Measurements from ENCODE around the gene TMEM42. TPM values are rescaled to one million over a fixed set of nuclear protein-coding genes. Genes with fewer than 3 reads are reported as not detected.

TMEM42 gene
- total and polyA plus RNA-seq, 2 of the 4 experiments (the other 2 are of a cell fraction) = 13.1 to 24.7 TPM

DNA sequence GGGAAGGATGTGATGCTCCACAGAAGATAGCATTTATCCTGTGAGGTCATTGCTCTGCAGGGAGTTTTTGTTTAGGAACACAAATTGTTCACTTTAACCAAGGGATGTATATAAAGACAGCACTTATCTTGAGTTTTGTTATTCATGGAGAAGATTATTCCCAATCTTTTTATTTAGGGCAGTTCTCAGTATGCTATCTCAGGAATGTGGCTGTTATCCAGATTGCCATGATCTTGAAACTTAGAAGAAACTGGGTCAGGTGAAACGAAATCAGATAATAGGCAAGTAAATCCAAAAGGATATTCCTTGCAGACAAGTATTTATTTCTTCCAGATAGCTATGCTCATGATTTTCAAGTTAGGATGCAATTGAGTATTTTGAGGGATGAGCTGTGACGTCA lies 19.3 kb upstream of the TMEM42 start:
- H2BK20ac ChIP-seq (ENCODE audit: low read depth, low read length) = no peak overlapping the region
- DNase-seq (no peak), ATAC-seq (ENCODE audit: low read depth) (no peak)
- in situ Hi-C loops (cut with MboI; ENCODE audit: low sequenced_read_pairs) (no loop called here), intact Hi-C loops (cut with micrococcal nuclease) (no loop called here), dilution Hi-C loops (cut with HindIII; ENCODE audit: low sequenced_read_pairs, unreplicated experiment) (no loop called here)
- H3K4me2 ChIP-seq (ENCODE audit: low read depth, low read length) = no peak overlapping the region
- no peak overlapping the region for H3K14ac ChIP-seq (replicated peaks; ENCODE audit: low read depth, low read length)
- no peak overlapping the region for H2AK5ac ChIP-seq (ENCODE audit: low read depth, low read length)
- TF ChIP-seq MXI1 (IDR thresholded peaks at IDR 0.05; ENCODE audit: borderline replicate concordance, low read depth, low read length) (no peak), RFX5 (IDR thresholded peaks at IDR 0.05; ENCODE audit: low read depth, low read length) (no peak), FOS (IDR thresholded peaks at IDR 0.05; ENCODE audit: low read depth, low read length) (no peak), CEBPB (IDR thresholded peaks at IDR 0.05; ENCODE audit: low read depth, low read length) (no peak), RCOR1 (IDR thresholded peaks at IDR 0.05; ENCODE audit: insufficient replicate concordance, low read length) (no peak)
- TF ChIP-seq, protein P1, sequence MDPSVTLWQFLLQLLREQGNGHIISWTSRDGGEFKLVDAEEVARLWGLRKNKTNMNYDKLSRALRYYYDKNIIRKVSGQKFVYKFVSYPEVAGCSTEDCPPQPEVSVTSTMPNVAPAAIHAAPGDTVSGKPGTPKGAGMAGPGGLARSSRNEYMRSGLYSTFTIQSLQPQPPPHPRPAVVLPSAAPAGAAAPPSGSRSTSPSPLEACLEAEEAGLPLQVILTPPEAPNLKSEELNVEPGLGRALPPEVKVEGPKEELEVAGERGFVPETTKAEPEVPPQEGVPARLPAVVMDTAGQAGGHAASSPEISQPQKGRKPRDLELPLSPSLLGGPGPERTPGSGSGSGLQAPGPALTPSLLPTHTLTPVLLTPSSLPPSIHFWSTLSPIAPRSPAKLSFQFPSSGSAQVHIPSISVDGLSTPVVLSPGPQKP (IDR thresholded peaks at IDR 0.05; ENCODE audit: borderline replicate concordance, low read depth, low read length) = no peak
- no peak overlapping the region for H3K18ac ChIP-seq (ENCODE audit: low read depth, low read length)
- H3K4ac ChIP-seq (ENCODE audit: low read depth, low read length) = no peak overlapping the region
- H3K23ac ChIP-seq (ENCODE audit: low read depth, low read length) = no peak overlapping the region
- H3K36me3 ChIP-seq (ENCODE audit: control insufficient read depth, insufficient read depth, low read length) = peaks cover 5% of the 10 kb centered on the region
- H3K9ac ChIP-seq (ENCODE audit: low read depth, low read length) = no peak overlapping the region
- no peak overlapping the region for H4K5ac ChIP-seq (ENCODE audit: low read depth, low read length)
- ChIA-PET POLR2A (ENCODE audit: unreplicated experiment) (no interaction called here), CTCF (no interaction called here)
- H3K56ac ChIP-seq (ENCODE audit: extremely low read depth, insufficient read depth, low read length) = no peak overlapping the region
- no peak overlapping the region for H2AFZ ChIP-seq (replicated peaks; ENCODE audit: low read length, poor library complexity)
- no peak overlapping the region for H3K4me3 ChIP-seq (ENCODE audit: insufficient read depth, low read depth, low read length)
- no peaks in the 10 kb centered on the region for H3K9me1 ChIP-seq (ENCODE audit: insufficient read depth, low read length)
- no peak overlapping the region for H2BK15ac ChIP-seq (ENCODE audit: low read depth, low read length)
- BruUV-seq (replicated peaks) = no TSS peak
- H4K20me1 ChIP-seq (ENCODE audit: insufficient read depth, low read length) = no peaks in the 10 kb centered on the region
- H4K91ac ChIP-seq (ENCODE audit: insufficient read depth, low read depth, low read length) = no peak overlapping the region
- H3K27ac ChIP-seq (ENCODE audit: insufficient read depth, low read length) = no peak overlapping the region
- no peak overlapping the region for H2AK9ac ChIP-seq (replicated peaks; ENCODE audit: low read depth, low read length, poor library complexity)
- no peaks in the 10 kb centered on the region for H3K9me3 ChIP-seq (ENCODE audit: control insufficient read depth, insufficient read depth, low read length)
- no peak overlapping the region for H2BK5ac ChIP-seq (ENCODE audit: low read depth, low read length, poor library complexity, severe bottlenecking)
- H3K79me1 ChIP-seq (ENCODE audit: low read depth in 1 of 2, low read length in 2 of 2) = no peaks in the 10 kb centered on the region
- H3K27me3 ChIP-seq (ENCODE audit: control insufficient read depth, insufficient read depth, low read length) = no peaks in the 10 kb centered on the region
- H3K4me1 ChIP-seq (ENCODE audit: control insufficient read depth, insufficient read depth, low read length) = no peaks in the 10 kb centered on the region
- no peak overlapping the region for H4K8ac ChIP-seq (ENCODE audit: low read depth in 2 of 2, low read length in 2 of 2)
- H2BK120ac ChIP-seq (ENCODE audit: low read depth, low read length) = no peak overlapping the region
- no CpG with 5 or more reads among the region's 2 CpGs for WGBS, 2 experiments (ENCODE audit: extremely low coverage in 2 of 2, insufficient read length in 1 of 2)
